OCI-LY7 (cell line): ENCODE measurements around the gene PKD1.
"Not testable (repeated sequence)": the region's sequence is repeated elsewhere in the genome, so short reads cannot be mapped to it uniquely, and the experiment has no call there.

Experiments
- CTCF ChIP-seq: fragments of 200-600 bp; sonication (generic); conservative IDR thresholded peaks from 2 replicates; pipeline ENCODE4 v1.5.1; 2014; ENCODE audit warnings: mild to moderate bottlenecking, antibody characterized with exemption, low read length, moderate library complexity, mixed read lengths
- EZH2phosphoT487 ChIP-seq: fragments of 200-600 bp; sonication (generic); IDR thresholded peaks from 2 replicates; pipeline ENCODE4 v1.6.1; 2018; ENCODE audit warnings: low read depth, borderline replicate concordance, mild to moderate bottlenecking, mixed run types, antibody characterized with exemption, low read length, moderate library complexity, mixed read lengths

DNA sequence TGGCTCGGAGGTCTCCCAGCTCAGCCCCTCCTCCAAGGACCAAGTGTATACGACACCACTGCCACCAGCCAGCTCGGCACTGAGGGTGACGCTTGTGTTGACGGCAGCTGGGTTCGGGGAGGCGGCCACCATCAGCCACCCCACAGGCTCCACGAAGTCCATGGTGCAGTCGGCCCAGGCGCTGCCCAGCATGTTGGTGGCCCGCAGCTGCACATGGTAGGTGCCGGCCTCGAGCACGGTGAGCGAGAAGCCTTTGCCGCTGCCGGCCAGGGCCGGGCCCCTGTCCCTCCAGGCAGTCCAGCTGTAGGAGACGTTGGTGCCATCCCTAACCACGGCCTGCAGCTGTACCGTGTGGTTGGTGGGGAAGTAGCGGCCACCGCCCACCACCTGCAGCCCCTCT, 25.8 kb downstream of the PKD1 start:
- TF ChIP-seq CTCF, EZH2phosphoT487: not testable (repeated sequence)
